Measurements from ENCODE around the gene ALDH9A1. TPM values are rescaled to one million over a fixed set of nuclear protein-coding genes. Genes with fewer than 3 reads are reported as not detected.
"Not testable (repeated sequence)": the region's sequence is repeated elsewhere in the genome, so short reads cannot be mapped to it uniquely, and the experiment has no call there.

Gene ALDH9A1
- total RNA-seq, 1 donor from 2014 or later: 35.2 TPM

DNA sequence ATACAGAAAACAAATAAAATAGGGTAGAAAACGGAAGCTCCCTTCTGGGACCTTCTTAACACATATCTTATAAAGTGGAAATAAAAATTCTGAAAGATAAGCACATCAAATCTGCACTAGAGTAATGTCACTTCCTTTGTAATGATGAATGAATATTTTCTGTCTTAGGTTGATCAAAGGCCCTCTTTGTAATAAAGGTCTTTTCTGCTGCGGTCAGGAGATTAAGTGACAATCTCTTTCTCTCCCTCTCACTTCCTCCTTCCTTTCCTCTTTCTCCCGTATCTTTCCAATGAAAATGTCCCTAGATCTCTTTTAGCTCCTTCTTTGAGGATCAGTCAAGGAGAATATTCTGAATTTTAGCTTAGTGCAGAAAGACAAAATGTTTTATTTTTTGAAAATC is 36.5 kb upstream of the ALDH9A1 start:
- Mint-ChIP-seq H3K36me3 (peaks cover 22% of the 10 kb centered on the region), H3K4me1 (no peaks in the 10 kb centered on the region), H3K27ac (no peak overlapping the region), H3K27me3 (ENCODE audit: low read depth) (no peaks in the 10 kb centered on the region), H3K9me3 (no peaks in the 10 kb centered on the region), H3K4me3 (no peak overlapping the region)
- no peak for DNase-seq (ENCODE audit: low spot score in 2 of 2, unreplicated experiment in 2 of 2)
- TF ChIP-seq CTCF (IDR thresholded peaks at IDR 0.05; ENCODE audit: unreplicated experiment): no peak

DNA sequence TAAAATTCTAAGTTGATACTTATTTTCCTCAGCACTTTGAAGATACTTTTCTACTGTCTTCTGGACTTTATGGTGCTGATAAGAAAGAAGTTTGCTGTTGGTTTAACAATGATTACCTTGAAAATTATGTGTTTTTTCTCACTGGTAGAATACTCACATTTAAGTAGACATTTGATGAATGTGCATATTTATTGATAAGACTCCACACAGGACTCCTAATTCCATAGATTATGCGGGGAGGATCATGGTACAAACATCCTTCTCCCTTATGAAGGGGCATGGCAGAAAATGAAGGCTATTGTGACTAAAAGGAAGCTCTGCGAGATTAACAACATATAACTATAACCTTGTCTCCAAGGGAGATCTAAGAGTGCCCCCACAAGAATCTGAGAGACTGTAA is 28.5 kb upstream of the ALDH9A1 start:
- Mint-ChIP-seq H3K27ac (no peak overlapping the region), H3K36me3 (peaks cover 17% of the 10 kb centered on the region), H3K27me3 (ENCODE audit: low read depth) (no peaks in the 10 kb centered on the region), H3K4me1 (no peaks in the 10 kb centered on the region), H3K4me3 (no peak overlapping the region), H3K9me3 (no peaks in the 10 kb centered on the region)
- no peak for TF ChIP-seq CTCF (IDR thresholded peaks at IDR 0.05; ENCODE audit: unreplicated experiment)
- no peak for DNase-seq (ENCODE audit: low spot score in 2 of 2, unreplicated experiment in 2 of 2)

DNA sequence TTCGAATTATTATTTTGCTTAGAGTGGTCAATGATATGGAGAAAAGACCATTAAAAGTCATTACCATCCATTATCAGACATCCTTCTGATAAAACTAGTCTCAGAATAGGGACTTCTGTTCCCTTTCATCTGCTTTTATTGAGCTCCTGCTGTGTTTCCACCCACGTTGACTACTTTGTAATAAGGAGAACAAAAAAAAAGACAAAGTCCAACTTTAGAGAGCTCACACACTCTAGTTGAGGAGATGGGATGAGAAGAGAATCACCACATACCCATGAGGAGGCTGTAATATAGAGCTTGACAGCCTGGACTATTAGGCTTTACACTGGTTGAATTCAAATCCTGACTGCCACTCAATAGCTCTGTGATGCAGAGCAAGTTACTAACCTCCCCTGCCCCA is 27.8 kb upstream of the ALDH9A1 start:
- H3K27ac Mint-ChIP-seq: no peak overlapping the region
- peaks cover 17% of the 10 kb centered on the region for H3K36me3 Mint-ChIP-seq
- TF ChIP-seq CTCF (IDR thresholded peaks at IDR 0.05; ENCODE audit: unreplicated experiment): no peak
- no peak overlapping the region for H3K4me3 Mint-ChIP-seq
- DNase-seq (ENCODE audit: low spot score in 2 of 2, unreplicated experiment in 2 of 2): no peak
- no peaks in the 10 kb centered on the region for H3K4me1 Mint-ChIP-seq
- no peaks in the 10 kb centered on the region for H3K9me3 Mint-ChIP-seq
- H3K27me3 Mint-ChIP-seq (ENCODE audit: low read depth): no peaks in the 10 kb centered on the region

GRCh38 chr1:165717918-165718515 is 19.7 kb upstream of the ALDH9A1 start:
- peak; percentile 53 for TF ChIP-seq CTCF (IDR thresholded peaks at IDR 0.05; ENCODE audit: unreplicated experiment)
- no peak for DNase-seq (ENCODE audit: low spot score in 2 of 2, unreplicated experiment in 2 of 2)
- Mint-ChIP-seq H3K4me3 (no peak overlapping the region), H3K36me3 (no peaks in the 10 kb centered on the region), H3K4me1 (no peaks in the 10 kb centered on the region), H3K9me3 (peaks cover 4% of the 10 kb centered on the region), H3K27me3 (ENCODE audit: low read depth) (no peaks in the 10 kb centered on the region), H3K27ac (no peak overlapping the region)

DNA sequence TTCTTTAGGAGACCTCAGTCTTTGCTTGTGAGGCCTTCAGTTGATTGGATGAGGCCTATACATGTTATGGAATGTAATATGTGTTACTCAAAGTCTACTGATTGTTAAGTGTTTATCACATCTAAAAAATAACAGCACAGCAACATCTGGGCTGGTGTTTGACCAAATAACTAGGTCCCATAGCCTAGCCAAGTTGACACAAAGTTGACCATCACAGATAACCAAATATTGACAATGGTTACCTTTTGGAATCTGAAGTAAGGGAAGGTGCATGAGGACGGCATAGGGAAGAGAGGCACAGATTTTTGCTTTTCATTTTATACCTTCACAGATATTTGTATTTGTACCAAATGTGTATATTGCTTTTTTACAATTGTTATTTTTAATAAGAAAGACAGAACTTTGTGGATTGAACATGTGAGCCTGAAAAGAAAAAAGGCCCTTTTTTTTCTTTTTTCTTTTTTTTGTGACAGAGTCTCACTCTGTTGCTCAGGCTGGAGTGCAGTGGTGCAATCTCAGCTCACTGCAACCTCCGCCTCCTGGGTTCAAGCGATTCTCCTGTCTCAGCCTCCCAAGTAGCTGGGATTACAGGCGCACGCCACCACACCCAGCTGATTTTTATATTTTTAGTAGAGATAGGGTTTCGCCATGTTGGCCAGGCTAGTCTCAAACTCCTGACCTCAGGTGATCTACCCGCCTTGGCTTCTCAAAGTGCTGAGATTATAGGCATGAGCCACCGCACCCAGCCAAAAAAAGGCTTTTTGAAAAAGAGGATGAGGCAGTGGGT is 18.1 kb upstream of the ALDH9A1 start:
- not testable (repeated sequence) for H3K36me3 Mint-ChIP-seq; H3K4me1 Mint-ChIP-seq; H3K4me3 Mint-ChIP-seq; H3K27me3 Mint-ChIP-seq (ENCODE audit: low read depth); H3K9me3 Mint-ChIP-seq; H3K27ac Mint-ChIP-seq; DNase-seq (ENCODE audit: low spot score in 2 of 2, unreplicated experiment in 2 of 2)

DNA sequence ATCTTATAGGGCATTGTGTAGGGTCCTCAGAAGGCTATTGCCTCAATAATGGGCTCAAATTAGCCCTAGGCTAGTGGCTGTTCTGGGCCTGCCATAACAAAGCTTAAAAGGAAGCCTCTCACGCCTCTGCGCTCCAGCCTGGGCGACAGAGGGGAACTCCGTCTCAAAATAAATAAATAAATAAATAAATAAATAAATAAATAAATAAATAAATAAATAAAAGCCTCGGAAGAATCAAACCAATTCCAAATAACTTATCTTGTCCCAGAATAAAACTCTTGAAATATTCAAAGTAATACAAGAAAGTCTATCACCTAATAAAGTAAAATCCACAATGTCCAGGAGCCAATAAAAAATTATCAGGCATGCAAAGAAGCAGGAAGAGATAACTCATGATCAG is 14.4 kb upstream of the ALDH9A1 start:
- Mint-ChIP-seq H3K27me3 (ENCODE audit: low read depth) (peaks cover 17% of the 10 kb centered on the region), H3K9me3 (peaks cover 7% of the 10 kb centered on the region)

More for the DNA sequence above, 14.4 kb upstream of the ALDH9A1 start:
- no peaks in the 10 kb centered on the region for H3K4me1 Mint-ChIP-seq
- DNase-seq (ENCODE audit: low spot score in 2 of 2, unreplicated experiment in 2 of 2): no peak
- no peak overlapping the region for H3K4me3 Mint-ChIP-seq
- peaks cover 2% of the 10 kb centered on the region for H3K36me3 Mint-ChIP-seq
- no peak overlapping the region for H3K27ac Mint-ChIP-seq
- no peak for TF ChIP-seq CTCF (IDR thresholded peaks at IDR 0.05; ENCODE audit: unreplicated experiment)

Measured in mesothelial cell of epicardium (in vitro differentiated cells).